Right forelimb (tissue), 1 donor: ENCODE measurements around the gene CC2D1A.
"Not testable (repeated sequence)": the region's sequence is repeated elsewhere in the genome, so short reads cannot be mapped to it uniquely, and the experiment has no call there.

Experiments used
- DNase-seq: peaks from one replicate; pipeline ENCODE4 v3.0.0-alpha.2; 2018

CC2D1A gene

DNA sequence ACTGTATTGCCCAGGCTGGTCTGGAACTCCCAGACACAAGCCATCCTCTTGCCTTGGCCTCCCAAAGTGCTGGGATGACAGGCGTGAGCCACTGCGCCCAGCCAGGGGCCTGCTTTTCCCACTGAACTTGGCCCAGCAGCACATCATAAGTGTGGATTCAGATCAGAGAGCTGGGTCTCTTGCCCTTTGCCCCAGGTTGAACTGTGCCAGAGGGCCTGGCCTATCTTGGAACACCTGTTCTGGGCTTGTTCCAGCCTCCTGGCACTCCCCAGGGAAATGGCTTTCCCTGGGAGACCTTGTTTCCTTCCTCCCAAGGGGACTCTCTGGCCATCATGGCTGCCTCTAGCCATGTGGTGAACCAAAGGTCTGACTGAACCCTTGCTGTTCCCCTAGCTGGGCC lies 3.4 kb downstream of the CC2D1A start:
- DNase-seq, result no peak

DNA sequence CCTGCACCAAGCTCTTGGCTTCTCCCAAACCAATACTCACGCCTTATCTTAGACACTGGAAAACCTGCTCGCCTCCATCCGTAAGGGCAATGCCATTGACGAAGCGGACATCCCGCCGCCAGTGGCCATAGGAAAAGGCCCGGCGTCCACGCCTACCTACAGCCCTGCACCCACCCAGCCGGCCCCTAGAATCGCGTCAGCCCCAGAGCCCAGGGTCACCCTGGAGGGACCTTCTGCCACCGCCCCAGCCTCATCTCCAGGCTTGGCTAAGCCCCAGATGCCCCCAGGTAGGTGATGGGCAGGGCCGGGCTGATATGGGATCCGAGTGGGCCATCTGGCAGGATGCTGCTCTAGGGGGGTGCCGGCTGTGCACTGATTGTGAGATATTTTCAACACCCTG lies 7.4 kb downstream of the CC2D1A start:
- no peak for DNase-seq

DNA sequence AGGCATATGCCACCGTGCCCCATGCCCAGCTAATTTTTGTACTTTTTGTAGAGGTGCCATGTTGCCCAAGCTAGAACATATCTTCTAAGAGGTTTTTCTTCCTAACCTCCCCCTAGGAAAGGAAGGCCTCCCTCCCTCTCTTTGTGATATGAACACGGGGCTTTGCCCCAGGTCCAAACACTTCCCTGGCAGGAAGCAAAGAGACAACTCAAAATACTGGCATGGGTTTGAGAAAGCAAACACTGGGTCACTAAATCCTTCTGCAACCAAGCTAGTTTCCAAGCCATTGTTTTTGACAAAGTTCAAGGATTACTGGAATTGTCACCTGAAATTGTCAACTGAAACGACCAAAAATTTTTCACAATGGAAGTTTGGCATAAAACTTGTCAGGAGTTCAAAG lies 8.8 kb downstream of the CC2D1A start:
- DNase-seq, result no peak

DNA sequence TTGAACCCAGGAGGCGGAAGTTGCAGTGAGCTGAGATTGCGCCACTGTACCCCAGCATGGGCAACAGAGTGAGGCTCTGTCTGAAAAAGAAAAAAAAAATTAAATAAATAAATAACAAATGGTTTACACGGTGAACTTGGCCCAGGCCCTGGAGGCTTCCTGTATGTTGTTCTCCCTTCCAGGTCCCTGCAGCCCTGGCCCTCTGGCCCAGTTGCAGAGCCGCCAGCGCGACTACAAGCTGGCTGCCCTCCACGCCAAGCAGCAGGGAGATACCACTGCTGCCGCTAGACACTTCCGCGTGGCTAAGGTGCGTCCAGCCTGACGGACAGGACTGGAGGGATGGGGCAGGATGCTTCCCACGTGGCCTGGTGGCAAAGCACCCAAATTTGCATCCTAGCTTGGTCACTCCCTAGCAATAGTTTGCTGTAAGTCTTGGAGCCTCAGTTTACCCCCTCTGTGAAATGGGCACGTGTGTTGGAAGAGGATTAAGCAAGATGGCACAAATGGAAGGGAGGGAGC lies 11.9 kb downstream of the CC2D1A start:
- DNase-seq, result no peak

DNA sequence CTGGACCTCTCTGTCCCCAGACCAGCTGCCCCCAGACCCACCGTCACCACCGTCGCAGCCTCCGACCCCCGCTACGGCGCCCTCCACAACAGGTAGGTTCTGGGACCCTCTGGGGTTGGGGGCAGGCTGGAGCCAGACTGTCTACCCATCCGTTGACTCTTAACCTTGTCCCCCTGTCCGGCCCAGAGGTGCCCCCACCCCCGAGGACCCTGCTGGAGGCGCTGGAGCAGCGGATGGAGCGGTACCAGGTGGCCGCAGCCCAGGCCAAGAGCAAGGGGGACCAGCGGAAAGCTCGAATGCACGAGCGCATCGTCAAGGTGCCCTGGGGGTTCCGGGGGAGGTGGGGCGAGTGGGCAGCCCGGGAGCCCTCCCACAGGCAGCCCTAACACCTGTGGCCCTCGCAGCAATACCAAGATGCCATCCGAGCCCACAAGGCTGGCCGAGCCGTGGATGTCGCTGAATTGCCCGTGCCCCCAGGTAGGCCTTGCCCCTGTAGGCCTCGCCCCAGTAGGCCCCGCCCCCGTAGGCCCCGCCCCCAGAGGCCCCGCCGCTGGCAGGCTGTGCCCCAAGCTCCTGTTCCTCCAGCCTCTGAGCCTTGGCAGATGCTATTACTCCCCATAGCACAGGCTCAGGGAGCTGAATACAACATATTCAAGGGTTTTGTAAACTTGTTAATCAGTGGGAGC lies 12.9 kb downstream of the CC2D1A start:
- DNase-seq, result no peak

DNA sequence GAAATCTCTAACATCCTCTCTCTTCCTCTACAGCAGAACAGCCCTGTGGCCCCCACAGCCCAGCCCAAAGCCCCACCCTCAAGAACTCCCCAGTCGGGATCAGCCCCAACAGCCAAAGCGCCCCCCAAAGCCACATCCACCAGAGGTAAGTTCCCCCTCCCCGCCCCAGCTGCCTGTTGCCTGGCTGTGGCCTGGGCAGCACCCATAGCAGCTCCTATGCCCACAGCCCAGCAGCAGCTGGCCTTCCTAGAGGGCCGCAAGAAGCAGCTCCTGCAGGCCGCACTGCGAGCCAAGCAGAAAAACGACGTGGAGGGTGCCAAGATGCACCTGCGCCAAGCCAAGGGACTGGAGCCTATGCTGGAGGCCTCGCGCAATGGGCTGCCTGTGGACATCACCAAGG lies 14.5 kb downstream of the CC2D1A start:
- no peak for DNase-seq

DNA sequence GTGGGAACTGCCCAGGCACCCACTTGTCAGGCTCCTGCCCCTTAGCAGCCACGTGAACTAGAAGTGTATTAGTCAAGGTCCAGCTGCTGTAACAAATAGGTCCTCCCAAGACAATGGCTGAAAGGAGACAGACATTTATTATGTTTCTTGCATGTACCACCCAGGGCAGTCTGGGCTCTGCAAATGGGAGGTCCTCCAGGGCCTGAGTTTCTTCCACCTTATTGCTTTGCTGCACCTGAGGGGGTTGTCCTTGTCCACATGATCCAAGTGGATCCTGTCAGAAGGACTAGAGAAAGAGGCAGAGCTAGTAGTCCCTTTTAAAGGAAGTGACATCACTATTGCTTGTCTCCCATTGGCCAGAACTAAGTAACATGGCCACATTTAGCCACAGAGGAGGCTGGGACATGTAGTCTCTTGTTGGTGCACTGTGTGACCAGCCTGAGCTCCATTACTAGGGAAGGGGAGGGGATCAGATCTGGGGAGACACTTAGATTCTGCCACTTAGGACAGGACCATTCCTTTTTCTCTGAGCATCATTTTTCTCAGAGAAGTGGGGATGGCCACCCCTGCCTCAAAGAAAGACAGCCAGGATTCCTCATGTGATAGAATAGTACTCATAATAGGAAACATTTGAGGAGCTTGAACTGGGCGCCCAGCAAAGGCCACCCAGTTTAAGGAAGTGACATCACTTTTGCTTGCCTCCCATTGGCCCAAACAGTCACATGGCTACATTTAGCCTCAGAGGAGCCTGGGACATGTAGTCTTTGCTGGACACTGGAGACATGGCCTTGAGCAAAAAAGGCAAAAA lies 15.1 kb downstream of the CC2D1A start:
- no peak for DNase-seq

DNA sequence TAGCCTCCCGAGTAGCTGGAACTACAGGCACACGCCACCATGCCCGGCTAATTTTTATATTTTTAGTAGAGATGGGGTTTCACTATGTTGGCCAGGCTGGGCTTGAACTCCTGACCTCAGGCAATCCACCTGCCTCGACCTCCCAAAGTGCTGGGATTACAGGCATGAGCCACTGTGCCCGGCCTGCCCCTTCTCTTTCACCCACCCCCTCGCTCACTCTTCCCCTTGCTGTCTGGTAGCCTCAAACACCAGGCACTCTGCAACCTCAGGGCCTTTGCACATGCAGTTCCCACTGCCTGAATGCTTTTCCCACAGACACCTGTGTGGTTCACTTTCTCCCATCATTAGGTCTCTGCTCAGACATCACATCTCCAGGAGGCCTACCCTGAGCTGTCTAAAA lies 16.1 kb downstream of the CC2D1A start:
- not testable (repeated sequence) for DNase-seq

DNA sequence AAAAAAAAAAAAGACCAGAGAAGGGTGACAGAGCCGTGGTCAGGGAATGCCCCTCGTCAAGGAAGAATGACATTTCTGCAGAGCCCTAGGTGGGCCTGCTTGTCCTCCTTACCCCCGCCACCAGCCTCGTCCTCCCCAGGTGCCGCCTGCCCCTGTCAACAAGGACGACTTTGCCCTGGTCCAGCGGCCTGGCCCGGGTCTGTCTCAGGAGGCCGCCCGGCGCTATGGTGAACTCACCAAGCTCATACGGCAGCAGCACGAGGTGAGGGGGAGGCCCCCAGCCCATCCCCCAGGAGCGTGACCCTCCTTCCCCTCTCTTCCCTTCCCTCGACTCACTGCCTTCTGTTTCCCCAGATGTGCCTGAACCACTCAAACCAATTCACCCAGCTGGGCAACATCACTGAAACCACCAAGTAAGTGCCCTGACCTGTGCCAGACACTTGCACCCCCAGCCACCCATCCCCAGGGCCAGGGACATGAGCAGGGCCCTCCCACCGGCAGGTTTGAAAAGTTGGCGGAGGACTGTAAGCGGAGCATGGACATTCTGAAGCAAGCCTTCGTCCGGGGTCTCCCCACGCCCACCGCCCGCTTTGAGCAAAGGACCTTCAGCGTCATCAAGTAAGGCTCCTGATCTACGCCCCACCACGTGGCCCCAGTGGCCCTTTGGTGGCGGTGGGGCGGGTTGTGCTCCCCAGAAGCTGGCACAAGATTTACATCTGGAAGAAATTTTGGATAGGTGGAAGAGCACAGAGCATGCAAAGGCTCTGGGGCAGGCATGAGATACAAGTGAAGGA lies 17.4 kb downstream of the CC2D1A start:
- no peak for DNase-seq

DNA sequence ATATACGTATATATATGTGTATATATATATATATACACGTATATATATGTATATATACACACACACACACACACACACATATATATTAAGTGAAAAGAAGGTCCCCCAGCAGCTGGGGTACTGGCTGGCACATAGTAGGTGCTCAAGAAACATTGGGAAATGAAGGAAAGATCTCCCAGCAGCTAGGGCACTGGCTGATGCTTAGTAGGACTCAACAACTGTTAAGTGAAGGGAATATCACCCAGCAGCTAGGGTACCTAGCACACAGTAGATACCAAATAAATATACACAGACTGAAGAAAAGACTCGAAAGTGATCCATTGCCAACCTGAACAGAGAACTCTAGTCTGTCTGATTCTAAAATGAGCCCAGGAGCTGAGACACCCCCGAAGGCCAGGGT lies 20.0 kb downstream of the CC2D1A start:
- DNase-seq, result no peak

DNA sequence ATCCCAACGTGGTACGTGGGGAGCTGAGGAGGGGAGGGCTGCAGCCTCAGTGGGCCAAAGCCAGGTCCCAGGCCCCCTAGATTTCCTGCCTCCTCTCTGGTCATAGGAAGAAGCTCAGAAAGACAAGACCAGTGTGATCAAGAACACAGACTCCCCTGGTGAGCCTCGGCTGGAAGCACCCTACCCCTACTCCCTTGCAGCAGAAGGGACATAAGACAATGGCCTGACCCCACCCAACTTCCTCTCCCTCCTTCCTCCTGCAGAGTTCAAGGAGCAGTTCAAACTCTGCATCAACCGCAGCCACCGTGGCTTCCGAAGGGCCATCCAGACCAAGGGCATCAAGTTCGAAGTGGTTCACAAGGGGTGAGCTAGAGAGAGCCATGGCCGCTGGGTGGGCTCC lies 20.7 kb downstream of the CC2D1A start:
- no peak for DNase-seq

DNA sequence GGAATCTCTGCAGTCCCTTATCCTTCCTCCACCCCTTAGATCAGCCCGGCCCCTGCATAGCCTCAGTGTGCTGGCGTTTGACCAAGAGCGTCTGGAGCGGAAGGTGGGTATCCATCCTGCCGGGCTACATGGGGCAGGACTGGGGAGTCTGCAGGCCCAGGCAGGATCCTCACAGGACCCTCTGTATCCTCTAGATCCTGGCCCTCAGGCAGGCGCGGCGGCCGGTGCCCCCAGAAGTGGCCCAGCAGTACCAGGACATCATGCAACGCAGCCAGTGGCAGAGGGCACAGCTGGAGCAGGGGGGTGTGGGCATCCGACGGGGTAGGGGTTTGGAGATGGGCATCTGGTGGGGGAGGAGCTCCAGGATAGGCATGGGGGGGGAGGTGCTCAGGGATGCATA lies 23.3 kb downstream of the CC2D1A start:
- no peak for DNase-seq

DNA sequence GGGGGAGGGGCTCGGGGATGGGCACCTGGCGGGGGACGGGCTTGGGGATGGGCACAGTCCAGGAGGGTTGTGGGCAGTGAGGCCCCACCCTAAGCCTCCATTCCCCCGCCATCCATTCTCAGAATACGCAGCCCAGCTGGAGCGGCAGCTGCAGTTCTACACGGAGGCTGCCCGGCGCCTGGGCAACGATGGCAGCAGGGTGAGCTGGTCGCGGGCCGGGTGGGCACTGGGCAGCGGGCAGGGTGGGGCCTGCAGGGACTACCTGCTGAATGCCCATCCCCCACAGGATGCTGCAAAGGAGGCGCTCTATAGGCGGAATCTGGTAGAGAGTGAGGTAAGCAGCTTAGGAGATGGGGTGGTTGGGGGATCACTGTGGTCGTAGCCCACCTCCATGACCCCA lies 24.0 kb downstream of the CC2D1A start:
- no peak for DNase-seq

DNA sequence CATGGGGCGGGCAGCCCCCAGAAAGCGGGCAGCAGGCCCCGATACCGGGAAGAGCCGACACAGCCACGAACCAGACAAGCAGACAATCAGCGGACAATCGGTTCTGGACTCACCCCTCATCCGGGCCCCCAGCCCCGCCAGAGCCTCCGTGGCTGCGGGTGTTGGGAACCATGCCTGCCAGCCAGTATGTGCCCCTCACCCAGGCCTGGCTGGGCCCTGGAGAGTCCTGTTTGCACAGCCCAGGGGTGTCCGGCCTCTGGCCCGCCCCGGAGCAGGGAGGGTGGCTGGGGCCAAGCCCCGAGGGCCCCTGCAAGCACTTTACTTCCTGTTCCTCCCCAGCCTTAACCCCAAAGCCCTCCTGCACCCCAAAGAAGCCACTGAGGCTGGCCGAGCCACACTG lies 24.4 kb downstream of the CC2D1A start:
- no peak for DNase-seq

DNA sequence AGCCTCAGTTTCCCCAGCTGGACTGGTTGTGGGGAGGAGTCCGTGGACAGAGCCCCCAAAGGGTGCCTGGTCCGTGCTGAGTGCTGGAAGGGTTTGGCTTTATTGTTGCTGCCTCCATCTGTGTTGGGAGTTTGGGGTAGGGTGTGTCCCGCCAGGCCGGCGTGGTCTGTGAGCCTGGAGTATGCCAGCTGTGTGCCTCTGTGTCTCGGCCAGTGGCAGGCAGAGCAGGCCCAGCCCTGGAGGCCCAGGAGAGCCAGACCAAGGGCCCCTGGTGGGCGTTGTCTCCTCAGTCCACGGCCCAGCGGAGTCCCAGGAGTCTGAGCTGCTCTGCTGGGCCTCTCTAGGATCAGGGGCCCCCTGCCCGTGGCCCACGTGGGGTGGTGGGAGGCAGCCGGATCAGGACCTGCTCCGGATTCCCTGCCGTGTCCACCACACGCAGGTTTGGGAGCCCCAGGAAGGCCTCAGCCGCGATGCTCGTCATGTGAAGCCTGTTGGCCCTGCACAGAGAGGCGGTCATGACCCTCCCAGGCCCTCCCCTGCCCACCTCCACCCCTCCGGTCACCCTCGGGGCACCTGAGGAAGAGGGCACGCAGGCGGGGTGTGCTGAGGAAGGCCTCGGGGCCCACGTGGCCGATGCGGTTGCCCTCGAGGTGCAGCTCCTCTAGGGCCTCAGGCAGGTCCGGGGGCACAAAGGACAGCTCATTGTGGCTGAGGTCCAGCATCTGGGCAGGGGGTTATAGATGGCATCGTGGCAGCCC lies 25.6 kb downstream of the CC2D1A start:
- no peak for DNase-seq

DNA sequence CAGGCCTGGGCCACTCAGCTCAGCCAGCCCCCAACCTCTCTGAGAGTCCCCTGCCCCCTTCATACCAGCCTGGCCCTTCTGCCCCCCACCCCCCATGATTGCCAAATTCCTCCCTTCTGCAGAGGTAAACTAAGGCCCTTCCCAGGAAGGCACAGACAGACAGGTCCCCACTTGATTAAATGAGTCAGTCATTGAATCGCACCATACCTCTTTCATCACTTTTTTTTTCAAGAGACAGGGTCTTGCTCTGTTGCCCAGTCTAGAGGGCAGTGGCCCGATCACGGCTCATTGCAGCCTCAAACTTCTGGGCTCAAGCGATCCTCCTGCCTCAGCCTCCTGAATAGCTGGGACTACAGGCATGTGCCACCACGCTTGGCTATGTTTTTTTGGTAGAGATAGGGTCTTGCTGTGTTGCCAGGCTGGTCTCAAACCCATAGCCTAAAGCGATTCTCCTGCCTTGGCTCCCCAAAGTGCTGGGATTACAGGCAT lies 26.2 kb downstream of the CC2D1A start:
- no peak for DNase-seq

DNA sequence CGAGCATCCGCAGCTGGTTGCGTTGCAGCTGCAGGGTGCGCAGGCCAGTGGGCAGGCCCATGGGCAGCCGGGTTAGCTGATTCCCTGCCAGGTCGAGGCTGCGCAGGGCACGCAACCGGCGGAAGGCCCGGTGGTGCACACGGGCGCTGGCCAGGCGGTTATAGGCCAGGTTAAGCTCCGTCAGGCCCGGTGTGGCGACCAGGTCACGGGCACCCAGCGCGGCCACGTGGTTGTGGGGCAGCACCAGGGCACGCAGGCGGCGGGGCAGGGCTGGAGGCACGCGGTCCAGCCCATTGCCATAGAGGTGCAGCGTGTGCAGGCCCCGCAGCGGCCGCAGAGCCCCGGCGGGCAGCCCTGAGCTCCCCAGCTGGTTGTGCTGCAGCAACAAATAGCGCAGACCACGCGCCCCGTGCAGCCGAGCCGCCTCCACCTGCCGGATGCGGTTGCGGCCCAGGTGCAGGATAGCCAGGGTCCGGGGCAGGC lies 27.0 kb downstream of the CC2D1A start:
- no peak for DNase-seq

DNA sequence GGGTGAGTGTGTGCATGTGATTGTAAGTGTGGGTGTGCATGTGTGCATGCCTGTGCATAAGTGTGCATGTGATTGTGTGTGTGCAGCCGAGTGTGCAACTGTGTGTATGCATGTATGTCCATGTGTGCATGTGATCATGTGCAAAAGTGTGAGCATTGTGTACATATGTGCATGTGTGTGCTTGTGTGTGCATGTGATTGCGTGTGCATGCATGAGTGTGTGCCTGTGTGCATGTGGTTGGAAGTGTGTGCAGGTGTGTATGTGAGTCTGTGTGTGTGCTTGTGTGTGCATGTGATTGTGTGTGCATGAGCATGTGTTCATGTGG lies 28.7 kb downstream of the CC2D1A start:
- DNase-seq, result no peak

DNA sequence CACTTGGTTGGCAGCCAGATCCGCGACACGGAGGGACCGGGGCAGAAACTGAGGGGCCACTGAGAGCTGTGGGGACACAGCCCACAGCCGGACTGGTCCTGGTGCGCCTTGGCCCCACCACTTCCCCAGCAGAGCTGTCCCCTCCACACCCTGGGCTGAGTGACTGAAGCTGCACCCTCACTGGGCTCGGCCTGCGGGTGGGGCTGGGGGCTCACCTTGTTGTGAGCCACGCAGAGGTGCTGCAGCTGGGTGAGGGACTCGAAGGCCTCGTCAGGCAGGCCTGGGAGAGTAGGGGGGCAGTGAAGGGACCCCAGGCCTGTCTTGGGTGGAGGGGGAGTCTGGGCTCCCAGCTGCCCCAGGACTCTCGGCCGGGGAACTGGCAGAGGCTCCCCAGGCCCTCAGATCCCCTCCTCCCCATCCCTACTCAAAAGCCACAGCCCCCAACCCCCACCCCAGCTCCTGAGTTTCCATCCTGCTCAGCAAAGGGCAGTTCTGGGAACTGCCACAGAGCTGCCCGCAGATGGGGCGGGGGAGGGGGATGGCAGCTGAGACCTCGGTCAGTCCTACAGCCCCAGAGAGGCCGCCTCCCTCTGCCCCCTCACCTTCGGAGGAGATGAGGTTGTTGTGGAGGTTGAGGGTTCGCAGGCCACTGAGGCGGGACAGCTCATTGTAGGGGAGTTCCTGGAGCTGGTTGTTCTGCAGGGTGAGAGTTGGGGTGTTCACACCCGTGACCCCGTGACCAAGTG lies 29.9 kb downstream of the CC2D1A start:
- DNase-seq, result no peak

DNA sequence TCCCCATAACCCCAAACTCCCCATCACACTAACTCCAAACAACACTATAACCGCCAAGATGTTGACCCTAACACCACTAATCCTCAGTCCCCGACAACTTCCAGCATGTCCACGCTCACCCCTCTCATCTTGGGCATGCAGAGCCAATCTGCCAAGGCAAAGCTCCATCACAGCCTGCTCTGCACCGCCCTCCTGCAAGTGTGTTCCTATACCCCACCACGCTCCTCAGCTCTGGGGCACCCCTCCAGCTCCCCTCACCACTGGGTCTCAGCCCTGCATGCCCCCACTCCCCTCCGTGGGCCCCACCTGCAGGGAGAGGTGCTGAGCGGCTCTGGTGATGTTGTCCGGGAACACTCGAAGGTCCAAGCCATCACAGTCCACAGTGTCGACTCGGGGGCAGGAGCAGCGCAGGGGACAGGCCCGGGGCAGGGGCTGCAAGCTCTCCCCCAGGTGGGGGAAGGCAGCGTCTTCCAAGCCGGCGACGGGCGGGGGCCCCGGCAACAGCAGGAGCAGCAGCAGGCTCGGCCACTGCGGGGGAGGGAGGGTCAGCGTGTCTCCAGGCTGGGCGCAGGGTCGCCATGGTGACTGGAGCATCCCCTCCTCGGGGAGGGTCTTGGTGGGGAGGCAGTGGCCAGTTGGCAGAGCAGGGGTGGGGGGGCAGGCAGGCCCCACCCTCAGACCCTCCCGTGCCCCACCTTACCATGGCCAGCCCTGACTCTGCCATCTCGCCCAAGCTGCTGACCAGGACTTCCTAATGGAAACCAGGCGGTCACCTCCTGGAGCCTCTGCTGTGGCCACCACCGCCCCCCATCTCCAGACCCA lies 31.7 kb downstream of the CC2D1A start:
- no peak for DNase-seq
